ENCODE measurements around the gene SPTBN4.

The SPTBN4 gene

DNA sequence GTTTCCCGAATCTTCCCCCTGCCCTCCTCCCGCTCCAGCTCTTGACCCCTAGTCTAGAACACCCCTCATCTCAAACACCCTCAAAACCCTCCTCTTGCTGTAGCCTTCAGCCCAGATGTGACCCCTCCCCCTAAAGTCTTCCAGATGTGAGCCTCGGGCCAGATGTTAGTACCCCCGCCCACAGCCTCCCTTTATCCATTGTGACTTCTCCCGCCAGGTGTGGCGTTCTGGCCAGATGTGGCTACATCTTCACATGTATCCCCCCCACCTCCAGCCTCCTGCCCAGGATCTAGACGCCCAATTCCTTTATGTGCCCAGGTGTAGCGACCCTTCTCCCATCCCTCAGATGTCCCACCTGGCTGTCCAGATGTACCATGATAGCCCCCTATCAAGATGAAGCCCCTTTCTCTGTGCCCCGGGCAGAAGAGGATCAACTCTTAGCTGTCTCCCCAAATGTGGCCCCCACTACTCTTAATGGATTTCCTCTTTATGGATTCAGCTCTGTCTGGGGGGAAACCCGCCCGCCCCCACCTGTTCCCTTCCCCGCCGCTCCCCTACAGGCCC, 133.9 kb downstream of the SPTBN4 start:
- no peak for DNase-seq (ENCODE audit: low read depth in 2 of 2, low spot score in 1 of 2)

DNA sequence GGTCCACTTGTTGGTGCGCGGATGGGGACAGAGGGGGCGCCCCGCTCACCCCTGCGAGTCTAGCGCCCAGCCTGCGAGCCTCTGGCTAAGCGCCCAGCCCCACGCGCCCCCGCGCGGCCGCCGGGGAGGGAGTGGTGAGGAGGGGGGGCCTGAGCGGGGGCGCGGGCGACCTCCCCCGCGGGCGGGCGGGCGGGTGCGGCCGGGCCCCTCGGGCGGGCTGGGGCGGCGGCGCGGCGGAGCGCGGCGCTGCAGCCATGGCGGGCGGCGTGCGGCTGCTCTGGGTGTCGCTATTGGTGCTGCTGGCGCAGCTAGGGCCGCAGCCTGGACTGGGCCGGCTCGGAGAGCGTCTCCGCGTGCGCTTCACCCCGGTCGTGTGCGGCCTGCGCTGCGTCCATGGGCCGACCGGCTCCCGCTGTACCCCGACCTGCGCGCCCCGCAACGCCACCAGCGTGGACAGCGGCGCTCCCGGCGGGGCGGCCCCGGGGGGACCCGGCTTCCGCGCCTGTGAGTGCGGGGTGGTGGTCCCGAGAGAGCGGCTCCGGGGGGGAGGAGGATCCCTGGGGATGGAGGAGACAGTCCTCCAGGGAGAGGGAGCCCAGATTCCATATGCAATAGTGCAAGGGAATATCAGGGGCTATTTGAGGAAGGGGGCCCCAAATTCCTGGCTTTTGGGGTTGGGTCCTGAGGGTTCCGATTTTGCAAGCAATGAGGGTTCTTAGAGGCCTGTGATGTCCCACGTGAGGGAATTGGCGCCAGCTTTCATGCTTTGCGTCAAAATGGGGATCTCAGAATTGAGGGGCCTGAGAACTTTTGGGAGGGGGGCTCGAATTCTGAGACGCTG, 134.6 kb downstream of the SPTBN4 start, which contains the start of gene LTBP4:
Gene LTBP4, plus strand, starts transcription at position 236 of the 841 bp plus-strand sequence. Its CDS starts 19 bp downstream, at position 255.
- no peak for DNase-seq (ENCODE audit: low read depth in 2 of 2, low spot score in 1 of 2)

DNA sequence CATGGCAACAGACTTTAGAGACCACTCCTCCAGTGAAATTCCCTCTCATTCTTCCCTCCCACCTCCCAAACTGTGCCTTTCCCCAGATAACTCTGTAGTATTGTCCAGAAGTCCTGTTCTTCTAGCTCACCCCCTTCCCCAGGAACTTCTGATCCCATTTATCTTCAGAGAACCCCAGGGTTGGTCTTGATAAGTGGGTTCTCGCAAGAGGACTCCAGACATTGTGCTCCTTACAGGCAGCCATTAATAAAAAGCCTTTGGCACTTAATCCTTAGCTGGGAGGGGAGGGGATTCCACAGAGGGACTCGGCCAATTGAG, 136.2 kb downstream of the SPTBN4 start:
- DNase-seq (ENCODE audit: low read depth in 2 of 2, low spot score in 1 of 2), result no peak

DNA sequence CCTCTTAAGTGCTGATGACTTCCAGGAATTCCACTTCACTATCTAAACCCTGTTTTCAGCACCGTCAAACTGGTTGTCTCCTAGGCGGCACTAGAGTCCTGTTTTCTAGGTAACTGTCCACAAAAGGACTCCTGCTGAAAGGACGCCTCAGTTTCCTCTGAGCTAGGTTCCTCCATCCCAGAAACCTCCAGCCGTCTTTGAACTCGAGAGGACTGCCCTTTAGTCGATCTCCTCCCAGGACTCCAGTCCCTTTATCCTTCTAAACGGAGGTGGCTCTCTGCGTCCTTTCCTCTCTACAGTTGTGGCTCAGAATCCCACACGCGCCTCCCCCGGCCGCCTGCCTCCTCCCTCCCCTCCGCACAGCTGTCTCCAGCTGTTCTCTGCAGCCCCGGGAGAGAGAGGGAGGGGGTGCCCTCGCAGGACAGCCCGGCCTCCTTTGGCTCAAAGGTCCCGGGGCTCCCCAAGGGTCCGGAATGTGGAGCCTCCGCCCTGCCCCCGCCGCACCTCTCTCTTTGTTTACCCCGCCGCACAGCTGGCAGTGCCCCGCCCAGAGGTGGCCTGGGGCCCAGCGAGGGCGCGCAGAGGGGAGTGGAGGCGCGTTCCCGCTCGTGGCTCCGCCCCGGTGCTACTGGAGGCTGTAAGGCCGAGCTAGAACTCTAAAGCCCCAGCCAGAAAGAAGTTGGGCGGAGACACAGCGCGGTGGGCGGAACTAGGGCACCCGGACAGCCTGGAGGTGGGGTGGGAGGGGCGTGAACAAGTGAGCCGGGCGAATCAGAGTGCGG, 136.8 kb downstream of the SPTBN4 start:
- peak; percentile 93 to 94 for DNase-seq (ENCODE audit: low read depth in 2 of 2, low spot score in 1 of 2)

DNA sequence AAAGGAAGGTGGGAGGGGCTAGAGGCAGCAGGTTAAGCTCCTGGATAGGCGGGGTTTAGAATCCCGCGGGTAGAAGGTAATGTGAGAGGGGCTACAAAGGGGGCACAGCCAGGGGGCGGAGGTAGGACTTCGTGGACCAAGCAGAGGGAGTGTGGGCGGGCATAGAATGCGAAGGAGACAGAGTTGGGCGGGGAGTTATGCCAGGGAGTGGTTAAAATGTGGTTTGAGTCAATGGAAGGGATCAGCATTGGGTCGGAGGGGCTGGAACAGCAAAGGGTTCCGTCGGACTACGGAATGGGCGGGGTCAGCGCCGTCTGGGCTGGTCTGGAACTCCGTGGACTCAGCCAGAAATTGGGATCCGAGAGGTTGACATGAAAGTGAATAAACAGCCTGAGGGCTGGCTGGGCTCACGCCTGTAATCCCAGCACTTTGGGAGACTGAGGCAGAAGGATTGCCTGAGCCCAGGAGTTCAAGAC, 137.4 kb downstream of the SPTBN4 start:
- no peak for DNase-seq (ENCODE audit: low read depth in 2 of 2, low spot score in 1 of 2)

DNA sequence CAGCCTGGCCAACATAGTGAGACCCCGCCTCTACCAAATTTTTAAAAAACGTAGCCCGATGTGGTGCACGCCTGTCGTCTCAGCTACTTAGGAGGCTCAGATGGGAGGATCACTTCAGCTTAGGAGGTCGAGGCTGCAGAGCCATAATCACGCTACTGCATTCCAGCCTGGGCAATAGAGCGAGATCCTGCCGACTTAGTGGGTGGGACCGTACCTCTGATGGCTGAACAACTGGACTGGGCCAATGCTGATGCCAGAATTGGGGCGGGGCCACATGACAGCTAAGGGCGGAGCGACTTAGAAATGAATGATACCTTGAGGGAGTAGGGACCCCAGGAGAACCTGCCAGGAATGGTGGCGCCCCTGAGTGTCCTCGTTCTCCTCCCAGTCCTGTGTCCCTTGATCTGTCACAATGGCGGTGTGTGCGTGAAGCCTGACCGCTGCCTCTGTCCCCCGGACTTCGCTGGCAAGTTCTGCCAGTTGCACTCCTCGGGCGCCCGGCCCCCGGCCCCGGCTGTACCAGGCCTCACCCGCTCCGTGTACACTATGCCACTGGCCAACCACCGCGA, 137.9 kb downstream of the SPTBN4 start:
- DNase-seq (ENCODE audit: low read depth in 2 of 2, low spot score in 1 of 2), result no peak

DNA sequence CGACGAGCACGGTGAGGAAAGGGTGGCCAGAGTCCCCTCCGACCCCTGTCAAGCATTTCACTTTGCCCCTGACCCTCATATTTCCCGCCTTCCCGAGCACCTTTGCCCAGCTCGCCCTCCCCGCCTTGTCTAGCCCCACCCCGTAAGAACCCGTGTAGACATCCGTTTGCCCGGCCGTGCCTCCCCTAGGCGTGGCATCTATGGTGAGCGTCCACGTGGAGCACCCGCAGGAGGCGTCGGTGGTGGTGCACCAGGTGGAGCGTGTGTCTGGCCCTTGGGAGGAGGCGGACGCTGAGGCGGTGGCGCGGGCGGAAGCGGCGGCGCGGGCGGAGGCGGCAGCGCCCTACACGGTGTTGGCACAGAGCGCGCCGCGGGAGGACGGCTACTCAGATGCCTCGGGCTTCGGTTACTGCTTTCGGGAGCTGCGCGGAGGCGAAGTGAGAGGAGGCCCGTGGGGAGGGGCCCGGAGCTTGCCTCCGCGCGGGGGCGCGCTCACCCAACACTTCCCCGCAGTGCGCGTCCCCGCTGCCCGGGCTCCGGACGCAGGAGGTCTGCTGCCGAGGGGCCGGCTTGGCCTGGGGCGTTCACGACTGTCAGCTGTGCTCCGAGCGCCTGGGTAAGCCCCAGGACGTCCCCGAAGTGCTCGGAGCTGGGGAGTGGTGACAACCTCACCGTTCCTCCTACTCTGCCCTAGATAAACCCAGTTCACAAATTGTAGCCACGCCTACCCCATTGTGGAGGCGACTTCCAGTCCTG, 138.6 kb downstream of the SPTBN4 start:
- peak; percentile 64 to 74 for DNase-seq (ENCODE audit: low read depth in 2 of 2, low spot score in 1 of 2)

DNA sequence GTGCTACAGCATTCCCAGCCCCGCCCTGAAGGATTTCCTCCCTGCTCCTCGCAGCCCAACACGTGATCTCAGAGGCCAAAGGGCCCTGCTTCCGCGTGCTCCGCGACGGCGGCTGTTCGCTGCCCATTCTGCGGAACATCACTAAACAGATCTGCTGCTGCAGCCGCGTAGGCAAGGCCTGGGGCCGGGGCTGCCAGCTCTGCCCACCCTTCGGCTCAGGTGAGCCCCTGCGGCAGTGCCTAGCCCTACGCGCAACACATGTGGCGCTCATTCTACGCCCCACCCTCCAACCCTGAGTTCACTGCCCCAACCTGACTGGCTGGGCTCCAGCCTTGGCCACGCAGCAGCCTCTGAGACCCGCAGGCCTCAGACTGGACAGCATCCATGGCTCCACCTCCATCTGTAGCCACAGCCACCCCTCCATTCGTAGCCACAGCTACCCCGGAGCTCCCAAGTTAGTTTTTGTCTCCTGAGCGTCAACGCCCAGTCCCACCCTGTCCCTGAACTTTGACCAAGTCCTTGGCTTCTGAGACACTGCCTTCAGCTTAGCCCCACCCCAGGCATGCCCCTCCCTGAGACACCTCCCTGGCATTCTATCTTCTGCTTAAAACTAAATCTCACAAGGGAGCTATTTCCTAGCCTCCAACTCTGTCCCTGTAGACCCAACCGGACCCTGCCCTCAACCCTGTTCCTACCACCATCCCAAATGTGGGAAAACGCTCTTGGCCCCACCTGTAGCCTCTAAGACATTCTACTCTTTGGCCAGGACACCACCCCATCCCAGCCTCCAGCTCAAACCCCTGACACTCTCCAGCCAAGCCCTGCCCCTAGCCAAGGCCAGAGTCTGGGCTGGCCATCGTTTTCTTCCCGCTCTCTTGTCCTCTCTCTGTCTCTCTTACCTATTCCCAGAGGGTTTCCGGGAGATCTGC, 140.8 kb downstream of the SPTBN4 start:
- DNase-seq (ENCODE audit: low read depth in 2 of 2, low spot score in 1 of 2), result no peak

DNA sequence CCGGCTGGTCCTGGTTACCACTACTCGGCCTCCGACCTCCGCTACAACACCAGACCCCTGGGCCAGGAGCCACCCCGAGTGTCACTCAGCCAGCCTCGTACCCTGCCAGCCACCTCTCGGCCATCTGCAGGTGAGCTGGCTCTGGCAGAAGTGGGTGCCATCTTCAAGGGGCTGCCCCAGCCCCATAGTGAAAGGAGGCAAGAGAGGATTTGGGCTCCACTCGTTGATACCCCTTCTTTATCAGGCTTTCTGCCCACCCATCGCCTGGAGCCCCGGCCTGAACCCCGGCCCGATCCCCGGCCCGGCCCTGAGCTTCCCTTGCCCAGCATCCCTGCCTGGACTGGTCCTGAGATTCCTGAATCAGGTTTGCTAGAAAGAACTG, 141.4 kb downstream of the SPTBN4 start:
- no peak for DNase-seq (ENCODE audit: low read depth in 2 of 2, low spot score in 1 of 2)

DNA sequence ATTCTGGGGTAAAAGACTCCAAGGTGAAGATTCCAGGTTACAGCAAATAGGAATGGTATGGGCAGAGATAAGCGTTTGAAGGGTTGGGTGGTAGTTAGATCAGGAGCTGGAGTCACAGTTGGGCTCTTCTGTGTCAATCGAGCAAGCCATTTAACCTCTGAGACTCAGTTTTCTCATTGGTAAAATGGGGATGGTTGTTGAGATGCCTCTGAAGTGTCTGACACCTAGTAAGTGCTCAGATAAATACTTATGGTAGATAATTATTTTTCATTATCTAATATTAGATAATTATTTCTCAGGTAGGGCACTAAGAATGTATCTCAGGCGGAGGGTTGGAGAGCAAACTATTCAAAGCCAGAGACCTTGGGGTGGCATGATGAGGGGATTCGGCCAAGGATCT, 142.2 kb downstream of the SPTBN4 start:
- DNase-seq (ENCODE audit: low read depth in 2 of 2, low spot score in 1 of 2), result no peak

DNA sequence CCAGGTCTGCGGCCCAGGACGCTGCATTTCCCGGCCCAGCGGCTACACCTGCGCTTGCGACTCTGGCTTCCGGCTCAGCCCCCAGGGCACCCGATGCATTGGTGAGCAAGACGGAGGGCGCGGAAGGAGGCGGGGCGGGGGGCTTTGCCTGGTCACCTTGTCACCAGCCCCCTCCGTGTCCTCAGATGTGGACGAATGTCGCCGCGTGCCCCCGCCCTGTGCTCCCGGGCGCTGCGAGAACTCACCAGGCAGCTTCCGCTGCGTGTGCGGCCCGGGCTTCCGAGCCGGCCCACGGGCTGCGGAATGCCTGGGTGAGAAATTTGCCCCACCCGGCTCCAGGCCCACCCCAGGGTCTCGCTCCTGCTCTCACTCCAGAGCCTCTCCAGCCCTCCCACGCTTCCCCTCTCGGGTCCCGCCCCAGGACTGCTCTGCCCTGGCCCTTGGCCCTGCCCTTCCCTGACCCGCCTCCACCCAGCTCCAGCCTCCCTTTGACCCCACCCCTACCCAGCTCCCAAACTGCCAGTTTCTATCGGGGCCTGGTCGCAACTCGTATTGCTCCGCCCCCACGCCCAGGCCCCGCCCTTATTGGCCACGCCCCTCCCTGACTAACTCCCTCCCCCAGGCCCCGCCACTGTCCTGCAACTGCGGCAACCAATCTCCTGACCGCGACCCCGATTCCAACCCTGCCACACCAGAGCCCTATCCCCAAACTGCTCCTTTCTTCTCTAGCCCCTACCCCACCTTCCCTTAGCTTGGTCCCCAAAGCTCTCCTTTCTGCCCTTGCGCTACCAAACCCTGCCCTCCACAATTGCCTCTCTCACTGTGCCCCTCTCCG, 143.0 kb downstream of the SPTBN4 start:
- DNase-seq (ENCODE audit: low read depth in 2 of 2, low spot score in 1 of 2), result peak; percentile 71 to 81

DNA sequence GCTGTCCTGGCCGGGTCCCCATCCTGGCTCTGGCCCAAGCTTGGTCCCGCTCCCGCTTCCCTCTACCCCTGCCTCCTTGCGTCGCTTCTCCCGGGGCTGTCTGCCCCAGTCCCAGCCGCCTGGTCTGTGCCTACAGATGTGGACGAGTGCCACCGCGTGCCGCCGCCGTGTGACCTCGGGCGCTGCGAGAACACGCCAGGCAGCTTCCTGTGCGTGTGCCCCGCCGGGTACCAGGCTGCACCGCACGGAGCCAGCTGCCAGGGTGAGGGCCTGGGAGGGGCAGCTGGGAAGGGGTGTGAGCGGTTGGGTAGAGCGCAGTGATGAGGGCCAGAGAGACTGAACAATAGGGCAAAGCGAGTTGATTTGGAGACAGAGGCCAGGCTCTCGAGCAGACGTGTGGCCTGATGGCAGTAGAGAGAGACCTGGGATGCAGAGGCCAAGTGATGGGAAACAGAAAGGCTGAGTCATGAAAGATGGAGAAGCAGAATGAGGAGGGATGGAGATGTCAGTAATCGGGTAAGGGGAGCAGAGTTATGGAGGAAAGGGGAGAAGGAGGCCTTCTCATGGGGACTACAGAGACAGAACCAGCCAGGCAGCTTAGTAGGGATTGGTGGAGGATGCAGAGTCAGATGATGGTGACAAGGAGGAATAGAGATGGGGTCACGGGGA, 143.7 kb downstream of the SPTBN4 start:
- DNase-seq (ENCODE audit: low read depth in 2 of 2, low spot score in 1 of 2), result no peak

DNA sequence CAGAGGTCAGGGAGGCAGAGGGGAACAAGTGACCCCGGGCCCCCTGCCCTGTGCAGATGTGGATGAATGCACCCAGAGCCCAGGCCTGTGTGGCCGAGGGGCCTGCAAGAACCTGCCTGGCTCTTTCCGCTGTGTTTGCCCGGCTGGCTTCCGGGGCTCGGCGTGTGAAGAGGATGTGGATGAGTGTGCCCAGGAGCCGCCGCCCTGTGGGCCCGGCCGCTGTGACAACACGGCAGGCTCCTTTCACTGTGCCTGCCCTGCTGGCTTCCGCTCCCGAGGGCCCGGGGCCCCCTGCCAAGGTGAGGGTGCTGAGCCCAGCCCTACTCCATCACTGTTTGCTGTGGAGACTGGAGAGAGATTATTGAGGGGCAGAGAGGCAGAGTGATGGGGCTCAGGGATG, 144.3 kb downstream of the SPTBN4 start:
- no peak for DNase-seq (ENCODE audit: low read depth in 2 of 2, low spot score in 1 of 2)

DNA sequence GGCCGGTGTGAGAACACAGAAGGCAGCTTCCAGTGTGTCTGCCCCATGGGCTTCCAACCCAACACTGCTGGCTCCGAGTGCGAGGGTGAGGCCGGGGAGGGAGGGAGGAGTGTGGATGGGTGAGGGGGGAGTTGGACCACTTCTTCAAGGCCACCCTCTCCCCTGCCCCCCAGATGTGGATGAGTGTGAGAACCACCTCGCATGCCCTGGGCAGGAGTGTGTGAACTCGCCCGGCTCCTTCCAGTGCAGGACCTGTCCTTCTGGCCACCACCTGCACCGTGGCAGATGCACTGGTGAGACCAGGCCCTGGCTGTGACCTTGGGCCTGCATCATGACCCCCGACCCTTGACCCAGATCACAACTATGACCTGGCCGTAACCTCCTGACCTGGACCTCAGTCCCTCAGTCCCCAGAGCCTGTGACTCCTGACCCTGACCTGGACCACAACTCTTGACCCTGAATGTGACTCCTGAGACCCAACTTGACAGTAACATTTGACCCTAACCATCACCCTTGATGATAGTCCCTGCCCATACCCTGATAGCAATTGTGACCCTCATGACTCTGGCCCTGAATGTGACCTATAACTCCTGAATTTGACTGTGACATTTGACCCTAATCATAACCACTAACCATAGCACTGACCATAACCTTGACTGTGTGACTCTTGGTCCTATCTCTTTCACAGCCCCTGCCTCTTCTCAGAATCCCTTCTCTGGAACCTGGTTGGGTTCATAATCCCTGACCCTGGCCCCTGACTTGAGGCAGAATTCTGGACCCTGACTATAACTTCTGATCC, 145.3 kb downstream of the SPTBN4 start:
- DNase-seq (ENCODE audit: low read depth in 2 of 2, low spot score in 1 of 2), result no peak

DNA sequence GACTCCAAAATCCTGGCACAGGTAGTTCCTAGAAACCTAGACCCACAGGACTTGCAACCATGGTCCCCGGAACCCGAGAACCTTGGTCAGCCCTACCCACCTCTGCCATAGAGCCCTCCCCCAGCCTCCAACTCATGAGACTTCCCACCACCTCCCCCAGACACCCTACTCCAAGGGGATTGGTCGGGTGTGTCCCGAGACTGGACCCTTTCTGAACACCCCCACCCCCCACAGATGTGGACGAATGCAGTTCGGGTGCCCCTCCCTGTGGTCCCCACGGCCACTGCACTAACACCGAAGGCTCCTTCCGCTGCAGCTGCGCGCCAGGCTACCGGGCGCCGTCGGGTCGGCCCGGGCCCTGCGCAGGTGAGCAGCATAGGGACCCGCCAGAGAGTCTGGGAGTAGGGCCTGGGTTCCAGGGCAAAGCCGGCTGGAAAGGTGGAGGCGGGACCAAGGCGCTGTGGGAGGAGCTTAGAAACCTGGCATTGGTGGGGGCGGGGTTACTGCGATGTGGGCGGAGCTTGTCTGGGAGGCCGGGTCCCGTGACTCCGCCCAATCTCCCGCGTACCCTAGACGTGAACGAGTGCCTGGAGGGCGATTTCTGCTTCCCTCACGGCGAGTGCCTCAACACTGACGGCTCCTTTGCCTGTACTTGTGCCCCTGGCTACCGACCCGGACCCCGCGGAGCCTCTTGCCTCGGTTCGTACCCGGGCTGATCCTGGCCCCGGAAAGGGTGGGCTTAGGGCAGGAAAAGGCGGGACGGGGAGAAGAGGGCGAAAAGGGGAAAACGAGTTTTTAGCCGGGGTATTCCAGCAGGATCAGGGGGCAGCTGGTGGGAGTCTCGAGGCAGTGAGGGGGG, 146.3 kb downstream of the SPTBN4 start:
- DNase-seq (ENCODE audit: low read depth in 2 of 2, low spot score in 1 of 2), result peak; percentile 59 to 66
